LNCAP (cell line): Measurements from ENCODE around the gene HEPH.

ENCODE experiments used
- TF ChIP-seq, protein P1 (sequence below): fragments of 450-650 bp; IDR thresholded peaks from 2 replicates; pipeline ENCODE4 v1.5.1; 2017; ENCODE audit warnings: mild to moderate bottlenecking

The HEPH gene, protein sequence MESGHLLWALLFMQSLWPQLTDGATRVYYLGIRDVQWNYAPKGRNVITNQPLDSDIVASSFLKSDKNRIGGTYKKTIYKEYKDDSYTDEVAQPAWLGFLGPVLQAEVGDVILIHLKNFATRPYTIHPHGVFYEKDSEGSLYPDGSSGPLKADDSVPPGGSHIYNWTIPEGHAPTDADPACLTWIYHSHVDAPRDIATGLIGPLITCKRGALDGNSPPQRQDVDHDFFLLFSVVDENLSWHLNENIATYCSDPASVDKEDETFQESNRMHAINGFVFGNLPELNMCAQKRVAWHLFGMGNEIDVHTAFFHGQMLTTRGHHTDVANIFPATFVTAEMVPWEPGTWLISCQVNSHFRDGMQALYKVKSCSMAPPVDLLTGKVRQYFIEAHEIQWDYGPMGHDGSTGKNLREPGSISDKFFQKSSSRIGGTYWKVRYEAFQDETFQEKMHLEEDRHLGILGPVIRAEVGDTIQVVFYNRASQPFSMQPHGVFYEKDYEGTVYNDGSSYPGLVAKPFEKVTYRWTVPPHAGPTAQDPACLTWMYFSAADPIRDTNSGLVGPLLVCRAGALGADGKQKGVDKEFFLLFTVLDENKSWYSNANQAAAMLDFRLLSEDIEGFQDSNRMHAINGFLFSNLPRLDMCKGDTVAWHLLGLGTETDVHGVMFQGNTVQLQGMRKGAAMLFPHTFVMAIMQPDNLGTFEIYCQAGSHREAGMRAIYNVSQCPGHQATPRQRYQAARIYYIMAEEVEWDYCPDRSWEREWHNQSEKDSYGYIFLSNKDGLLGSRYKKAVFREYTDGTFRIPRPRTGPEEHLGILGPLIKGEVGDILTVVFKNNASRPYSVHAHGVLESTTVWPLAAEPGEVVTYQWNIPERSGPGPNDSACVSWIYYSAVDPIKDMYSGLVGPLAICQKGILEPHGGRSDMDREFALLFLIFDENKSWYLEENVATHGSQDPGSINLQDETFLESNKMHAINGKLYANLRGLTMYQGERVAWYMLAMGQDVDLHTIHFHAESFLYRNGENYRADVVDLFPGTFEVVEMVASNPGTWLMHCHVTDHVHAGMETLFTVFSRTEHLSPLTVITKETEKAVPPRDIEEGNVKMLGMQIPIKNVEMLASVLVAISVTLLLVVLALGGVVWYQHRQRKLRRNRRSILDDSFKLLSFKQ

DNA sequence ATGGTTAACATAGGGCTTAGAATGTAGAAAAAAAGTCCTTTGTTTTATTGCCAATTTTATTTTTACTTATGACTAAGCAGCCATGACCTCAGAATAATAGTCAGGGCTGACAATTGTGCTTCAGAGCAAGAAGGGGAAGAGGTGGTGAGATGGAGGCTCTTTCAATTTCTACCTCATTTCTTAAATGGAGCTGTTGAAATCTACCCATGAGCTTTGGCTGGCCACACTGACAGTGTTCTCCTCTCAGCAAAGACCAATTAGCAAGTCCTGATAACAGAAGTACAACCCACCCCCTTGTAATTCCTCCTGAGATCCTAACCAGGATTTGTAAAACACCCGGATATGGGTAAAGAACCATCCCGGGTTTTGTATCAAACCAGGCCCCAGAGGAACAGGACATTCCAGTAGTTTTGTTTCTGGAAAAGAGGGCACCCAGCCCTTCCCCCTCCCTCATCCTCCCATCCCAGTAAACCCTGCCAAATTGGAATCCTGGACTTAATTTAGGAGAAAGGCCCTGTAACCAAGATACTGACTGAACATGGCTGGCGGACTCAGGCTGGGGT lies at the start of gene HEPH:
TSS of gene HEPH (plus strand) at position 399 of the 563 bp plus-strand sequence. CDS start 6,324 bp downstream, outside the sequence.
- TF ChIP-seq, protein P1, sequence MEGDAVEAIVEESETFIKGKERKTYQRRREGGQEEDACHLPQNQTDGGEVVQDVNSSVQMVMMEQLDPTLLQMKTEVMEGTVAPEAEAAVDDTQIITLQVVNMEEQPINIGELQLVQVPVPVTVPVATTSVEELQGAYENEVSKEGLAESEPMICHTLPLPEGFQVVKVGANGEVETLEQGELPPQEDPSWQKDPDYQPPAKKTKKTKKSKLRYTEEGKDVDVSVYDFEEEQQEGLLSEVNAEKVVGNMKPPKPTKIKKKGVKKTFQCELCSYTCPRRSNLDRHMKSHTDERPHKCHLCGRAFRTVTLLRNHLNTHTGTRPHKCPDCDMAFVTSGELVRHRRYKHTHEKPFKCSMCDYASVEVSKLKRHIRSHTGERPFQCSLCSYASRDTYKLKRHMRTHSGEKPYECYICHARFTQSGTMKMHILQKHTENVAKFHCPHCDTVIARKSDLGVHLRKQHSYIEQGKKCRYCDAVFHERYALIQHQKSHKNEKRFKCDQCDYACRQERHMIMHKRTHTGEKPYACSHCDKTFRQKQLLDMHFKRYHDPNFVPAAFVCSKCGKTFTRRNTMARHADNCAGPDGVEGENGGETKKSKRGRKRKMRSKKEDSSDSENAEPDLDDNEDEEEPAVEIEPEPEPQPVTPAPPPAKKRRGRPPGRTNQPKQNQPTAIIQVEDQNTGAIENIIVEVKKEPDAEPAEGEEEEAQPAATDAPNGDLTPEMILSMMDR: no peak

GRCh38 chrX:66126662-66127061 lies 37.4 kb upstream of the HEPH start:
- TF ChIP-seq, protein P1: no peak

DNA sequence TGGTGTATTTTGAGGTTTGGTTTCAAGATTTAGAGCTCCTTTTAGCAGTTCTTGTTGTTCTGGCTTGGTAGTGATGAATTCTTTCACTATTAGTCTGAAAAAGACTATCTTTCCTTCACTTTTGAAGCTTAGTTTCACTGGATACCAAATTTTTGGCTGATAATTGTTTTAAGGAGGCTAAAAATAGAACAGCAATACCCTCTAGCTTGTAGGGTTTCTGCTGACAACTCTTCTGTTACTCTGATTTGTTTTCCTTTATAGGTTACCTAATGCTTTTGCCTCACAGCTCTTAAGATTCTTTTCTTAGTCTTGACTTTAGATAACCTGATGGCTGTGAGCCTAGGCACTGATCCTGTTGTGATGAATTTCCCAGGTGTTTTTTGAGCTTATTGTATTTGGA lies 33.6 kb upstream of the HEPH start:
- TF ChIP-seq, protein P1: no peak

DNA sequence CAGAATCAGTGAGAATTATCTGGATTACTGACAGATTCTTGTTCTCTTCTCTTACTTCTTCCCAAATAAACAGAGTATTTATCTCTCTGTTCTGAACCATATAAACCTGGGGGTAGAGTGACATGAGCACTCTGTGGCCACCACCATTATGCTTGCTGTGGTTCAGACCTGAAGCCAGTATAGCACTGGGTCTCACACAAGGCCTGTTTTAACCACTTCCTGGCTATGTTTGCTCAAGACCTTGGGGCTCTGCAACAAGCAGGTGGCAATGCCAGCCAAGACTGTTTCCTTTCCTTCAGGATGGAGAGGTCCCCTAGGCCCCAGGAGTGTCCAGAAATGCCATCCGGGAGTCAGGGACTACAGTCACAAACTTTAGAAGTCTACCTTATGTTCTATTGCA lies 21.7 kb upstream of the HEPH start:
- TF ChIP-seq, protein P1: no peak

GRCh38 chrX:66144258-66144657 lies 19.8 kb upstream of the HEPH start:
- TF ChIP-seq, protein P1: no peak

DNA sequence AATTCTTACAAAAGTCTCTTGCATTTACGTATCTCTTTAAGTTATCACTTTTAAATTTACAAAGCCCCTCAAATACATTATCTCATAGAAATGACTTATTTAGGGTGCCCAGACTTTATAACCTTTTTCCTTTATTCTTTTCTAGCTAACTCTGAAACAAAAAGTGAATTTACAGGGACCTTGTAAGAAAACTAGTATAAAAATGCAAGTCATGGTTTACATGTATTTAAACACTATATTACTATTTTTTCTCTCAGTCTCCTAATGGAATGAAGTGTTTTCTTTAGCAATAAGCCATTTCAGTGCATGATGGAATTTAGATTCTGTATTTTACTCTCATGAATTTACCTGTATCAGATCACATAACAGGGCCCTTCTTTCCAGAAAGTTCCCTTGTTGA lies 14.5 kb upstream of the HEPH start:
- TF ChIP-seq, protein P1: no peak

DNA sequence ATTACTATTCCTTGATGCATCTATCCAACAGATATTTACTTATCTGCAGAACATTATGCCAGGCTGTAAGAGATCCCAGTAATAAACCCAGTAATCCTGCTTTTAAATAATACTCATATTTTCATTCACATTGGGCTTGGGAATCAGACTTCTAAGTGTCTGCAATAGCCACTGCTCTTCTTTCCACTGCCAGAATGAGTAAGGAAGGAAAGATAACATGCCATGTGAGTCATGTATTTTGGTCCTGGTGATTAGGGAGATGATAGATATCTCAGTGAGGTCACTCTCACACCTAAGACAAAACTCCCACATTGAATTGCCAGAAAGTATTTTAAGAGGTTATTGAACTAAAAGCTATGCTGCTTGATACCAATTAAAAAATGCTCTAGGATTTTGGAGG lies 13.9 kb upstream of the HEPH start:
- TF ChIP-seq, protein P1: no peak
